Measurements from ENCODE around the gene TNFAIP2.

- TF ChIP-seq CTCF (IDR thresholded peaks at IDR 0.05; ENCODE audit: low read length) (no peak), EZH2 (IDR thresholded peaks at IDR 0.05; ENCODE audit: borderline replicate concordance, low read length) (no peak)
These were observed 10.0 kb upstream of the TNFAIP2 start for GRCh38 chr14:103113303-103113702.

Data from OCI-LY1 (cell line).